A673 (cell line): ENCODE results near the gene APELA. TPM values are rescaled to one million over a fixed set of nuclear protein-coding genes. Genes with fewer than 3 reads are reported as not detected.

ENCODE experiments used
- BruUV-seq: library from RNA; stranded (reverse); fragments of 400-500 nt; replicated peaks from 2 replicates; lab custom pipeline; 2021; lab: Mats Ljungman, UMichigan
- CTCF ChIA-PET: fragments of 300-600 bp; sonication (Branson Sonifier 250); formaldehyde crosslinking; loops from one replicate; lab custom pipeline; 2022; ENCODE audit warnings: antibody characterized with exemption; lab: Charles Lee
- POLR2A ChIA-PET: fragments of 300-600 bp; sonication (Branson Sonifier 250); formaldehyde crosslinking; loops from one replicate; lab custom pipeline; 2022; ENCODE audit warnings: antibody characterized with exemption; ENCODE audit not compliant: low non-redundant PET; lab: Charles Lee
- DNase-seq: peaks from one replicate; pipeline ENCODE4 v3.0.0-alpha.2; 2015; ENCODE audit warnings: low spot score
- H3K27ac ChIP-seq: fragments of 200-600 bp; sonication (generic); 2 replicates; pipeline ENCODE4 v1.5.1; 2016; ENCODE audit warnings: mixed run types, low read depth, mild to moderate bottlenecking, mixed read lengths, antibody characterized with exemption, low read length; ENCODE audit not compliant: poor library complexity, severe bottlenecking
- H3K27me3 ChIP-seq: fragments of 200-600 bp; sonication (generic); replicated peaks from 2 replicates; pipeline ENCODE4 v1.6.1; 2017; ENCODE audit warnings: mixed run types, low read depth, mild to moderate bottlenecking, mixed read lengths, antibody characterized with exemption, low read length; ENCODE audit not compliant: insufficient read depth, poor library complexity
- H3K36me3 ChIP-seq: fragments of 200-600 bp; sonication (generic); 2 replicates; pipeline ENCODE4 v1.6.1; 2016; ENCODE audit warnings: mixed run types, mild to moderate bottlenecking, mixed read lengths, antibody characterized with exemption, low read length; ENCODE audit not compliant: insufficient read depth, poor library complexity, severe bottlenecking
- H3K4me1 ChIP-seq: fragments of 200-600 bp; sonication (generic); 2 replicates; pipeline ENCODE4 v1.6.1; 2017; ENCODE audit warnings: mixed run types, mild to moderate bottlenecking, mixed read lengths, antibody characterized with exemption, low read length; ENCODE audit not compliant: insufficient read depth, poor library complexity, severe bottlenecking
- H3K4me3 ChIP-seq: fragments of 200-600 bp; sonication (generic); 2 replicates; pipeline ENCODE4 v1.5.1; 2016; ENCODE audit warnings: low read depth, mixed run types, mild to moderate bottlenecking, mixed read lengths, low read length; ENCODE audit not compliant: poor library complexity, severe bottlenecking
- H3K9me3 ChIP-seq: fragments of 200-600 bp; sonication (generic); 2 replicates; pipeline ENCODE4 v1.6.1; 2016; ENCODE audit warnings: mixed run types, low read depth, mild to moderate bottlenecking, mixed read lengths, antibody characterized with exemption, low read length; ENCODE audit not compliant: poor library complexity, severe bottlenecking
- EZH2 ChIP-seq: fragments of 200-600 bp; sonication (generic); IDR thresholded peaks from 2 replicates; pipeline ENCODE4 v1.6.1; 2017; ENCODE audit warnings: borderline replicate concordance, low read depth, mild to moderate bottlenecking, mixed read lengths, antibody characterized with exemption, low read length; ENCODE audit not compliant: poor library complexity, severe bottlenecking
- intact Hi-C: fragments of 100-400 bp; cut with micrococcal nuclease; formaldehyde crosslinking; loops from one replicate; pipeline ENCODE4 v1.10.0; 2022; ENCODE audit not compliant: unreplicated experiment
- total RNA-seq: library from RNA; stranded (reverse); gene quantifications from 2 replicates; pipeline ENCODE4 v1.2.3, GENCODE V29; 2021
- TF ChIP-seq, protein P1 (sequence below): fragments of 300-800, 200-600 bp; sonication (generic); conservative IDR thresholded peaks from 2 replicates; pipeline ENCODE4 v1.5.1; 2017; ENCODE audit warnings: low read depth, mild to moderate bottlenecking, antibody characterized with exemption, low read length, moderate library complexity, mixed read lengths

The APELA gene
- total RNA-seq, 1 experiment from 2014 or later, result 16.9 TPM

DNA sequence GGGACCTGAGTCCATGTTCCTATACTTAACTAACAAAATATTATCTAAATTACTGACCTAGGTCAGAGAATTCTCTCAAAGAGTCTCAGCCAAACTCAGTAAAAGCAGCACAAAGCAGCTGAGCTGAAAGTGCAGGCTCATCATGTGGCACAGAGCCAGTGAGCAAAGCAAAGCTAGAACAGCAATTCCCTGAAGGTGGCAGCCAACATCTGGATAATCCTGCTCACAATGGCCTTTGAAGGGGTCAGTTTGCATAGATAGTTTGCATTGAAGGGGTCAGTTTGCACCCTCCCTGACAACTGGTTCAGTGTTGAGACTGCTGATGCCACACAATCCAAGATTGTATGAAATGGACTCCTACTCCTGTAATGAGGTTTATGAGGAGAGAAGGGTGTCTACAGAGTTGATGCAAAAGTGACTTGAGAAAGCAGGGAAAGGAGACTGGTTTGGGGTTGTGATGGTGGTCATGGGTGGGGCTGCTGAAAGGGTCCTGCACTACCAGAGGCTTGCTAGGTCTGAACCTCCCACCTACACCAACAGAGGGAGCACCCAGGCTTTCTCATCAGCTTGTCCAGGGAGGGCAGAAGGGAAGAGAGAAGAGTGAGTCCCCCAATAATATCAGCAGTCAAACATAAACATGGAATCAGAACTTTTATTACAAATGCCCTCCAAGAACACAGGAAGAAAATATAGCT is 60.7 kb downstream of the APELA start:
- TF ChIP-seq, protein P1, sequence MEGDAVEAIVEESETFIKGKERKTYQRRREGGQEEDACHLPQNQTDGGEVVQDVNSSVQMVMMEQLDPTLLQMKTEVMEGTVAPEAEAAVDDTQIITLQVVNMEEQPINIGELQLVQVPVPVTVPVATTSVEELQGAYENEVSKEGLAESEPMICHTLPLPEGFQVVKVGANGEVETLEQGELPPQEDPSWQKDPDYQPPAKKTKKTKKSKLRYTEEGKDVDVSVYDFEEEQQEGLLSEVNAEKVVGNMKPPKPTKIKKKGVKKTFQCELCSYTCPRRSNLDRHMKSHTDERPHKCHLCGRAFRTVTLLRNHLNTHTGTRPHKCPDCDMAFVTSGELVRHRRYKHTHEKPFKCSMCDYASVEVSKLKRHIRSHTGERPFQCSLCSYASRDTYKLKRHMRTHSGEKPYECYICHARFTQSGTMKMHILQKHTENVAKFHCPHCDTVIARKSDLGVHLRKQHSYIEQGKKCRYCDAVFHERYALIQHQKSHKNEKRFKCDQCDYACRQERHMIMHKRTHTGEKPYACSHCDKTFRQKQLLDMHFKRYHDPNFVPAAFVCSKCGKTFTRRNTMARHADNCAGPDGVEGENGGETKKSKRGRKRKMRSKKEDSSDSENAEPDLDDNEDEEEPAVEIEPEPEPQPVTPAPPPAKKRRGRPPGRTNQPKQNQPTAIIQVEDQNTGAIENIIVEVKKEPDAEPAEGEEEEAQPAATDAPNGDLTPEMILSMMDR, result peak; percentile 36
- no peak for TF ChIP-seq EZH2
- CTCF ChIA-PET, result interaction anchor here (1.4 kb wide), 1 partner anchor 157 kb away, joined by 5 read pairs; no protein-coding TSS in a partner anchor
- intact Hi-C loops, result no loop called here
- Histone ChIP-seq H3K27ac (no peak overlapping the region), H3K36me3 (no peaks in the 10 kb centered on the region), H3K9me3 (no peaks in the 10 kb centered on the region), H3K27me3 (no peaks in the 10 kb centered on the region), H3K4me3 (no peak overlapping the region), H3K4me1 (peaks cover 4% of the 10 kb centered on the region)
- POLR2A ChIA-PET, result no interaction called here
- BruUV-seq, result no TSS peak
- peak; percentile 58 for DNase-seq

GRCh38 chr4:164943192-164943591 is 66.2 kb downstream of the APELA start:
- intact Hi-C loops, result no loop called here
- H3K27me3 ChIP-seq, result no peaks in the 10 kb centered on the region
- TF ChIP-seq, protein P1, result no peak
- no peaks in the 10 kb centered on the region for H3K36me3 ChIP-seq
- POLR2A ChIA-PET, result no interaction called here
- no peak for DNase-seq
- BruUV-seq, result no TSS peak
- H3K27ac ChIP-seq, result no peak overlapping the region
- H3K9me3 ChIP-seq, result no peaks in the 10 kb centered on the region
- CTCF ChIA-PET, result no interaction called here
- H3K4me3 ChIP-seq, result no peak overlapping the region
- no peaks in the 10 kb centered on the region for H3K4me1 ChIP-seq

GRCh38 chr4:164945146-164945545 is 68.2 kb downstream of the APELA start:
- Histone ChIP-seq H3K4me1 (no peaks in the 10 kb centered on the region), H3K9me3 (no peaks in the 10 kb centered on the region), H3K4me3 (no peak overlapping the region), H3K27ac (no peak overlapping the region), H3K36me3 (no peaks in the 10 kb centered on the region), H3K27me3 (no peaks in the 10 kb centered on the region)
- TF ChIP-seq EZH2, result no peak
- TF ChIP-seq, protein P1, result no peak
- DNase-seq, result no peak
- BruUV-seq, result no TSS peak
- intact Hi-C loops, result no loop called here
- ChIA-PET CTCF (no interaction called here), POLR2A (no interaction called here)
